Spinal cord (tissue), 10 donors: Measurements from ENCODE around the gene TMOD3. TPM values are rescaled to one million over a fixed set of nuclear protein-coding genes. Genes with fewer than 3 reads are reported as not detected.

Source experiments
- DNase-seq, 6 donors: peaks; one replicate each; pipeline versions ENCODE4 v3.0.0 to v3.0.0-alpha.2; 2013 to 2015; ENCODE audit warnings: low spot score in 6 of 6, low read depth in 4 of 6
- H3K27ac ChIP-seq: one replicate; pipeline ENCODE4 v1.5.1; 2013; ENCODE audit warnings: low read depth, low read length, control low read depth
- H3K27me3 ChIP-seq: one replicate; pipeline ENCODE4 v1.6.1; 2013; ENCODE audit warnings: low read length; ENCODE audit not compliant: control insufficient read depth, insufficient read depth
- H3K36me3 ChIP-seq: one replicate; pipeline ENCODE4 v1.6.1; 2013; ENCODE audit warnings: low read length; ENCODE audit not compliant: control insufficient read depth, insufficient read depth
- H3K4me1 ChIP-seq: one replicate; pipeline ENCODE4 v1.6.1; 2013; ENCODE audit warnings: low read length; ENCODE audit not compliant: control insufficient read depth, insufficient read depth
- H3K4me3 ChIP-seq: one replicate; pipeline ENCODE4 v1.5.1; 2013; ENCODE audit warnings: low read depth, low read length, control low read depth
- H3K9me3 ChIP-seq: one replicate; pipeline ENCODE4 v1.6.1; 2013; ENCODE audit warnings: low read length; ENCODE audit not compliant: control insufficient read depth, insufficient read depth
- WGBS: methylation state at CpG from one replicate; pipeline ENCODE4 v1.1.5; 2013; ENCODE audit warnings: missing lambda C conversion rate; ENCODE audit not compliant: insufficient coverage; 5-methylcytosine and 5-hydroxymethylcytosine counted together
- polyA plus RNA-seq, 2 donors: library from polyadenylated mRNA; unstranded; fragments of 120-200 nt; gene quantifications; one replicate each; pipeline ENCODE4 v1.2.1, GENCODE V29; 2013; ENCODE audit not compliant: insufficient read length in 2 of 2
- total RNA-seq, 2 donors: library from RNA; depleted of rRNA in 1 of 2; stranded (reverse); fragments of 120-200 nt in 1 of 2; fragments of >200 nt in 1 of 2; gene quantifications; one replicate each; pipeline versions ENCODE4 v1.2.3 to v1.2.4, GENCODE V29; 2013 to 2014
- donor health status: healthy.

Gene TMOD3
- total and polyA plus RNA-seq, 4 donors = 26.5 to 60.4 (median 34.9) TPM

- Histone ChIP-seq H3K27ac (no peak overlapping the region), H3K4me3 (no peak overlapping the region), H3K4me1 (peaks cover 7% of the 10 kb centered on the region), H3K36me3 (peaks cover 16% of the 10 kb centered on the region), H3K27me3 (no peaks in the 10 kb centered on the region), H3K9me3 (no peaks in the 10 kb centered on the region)
- WGBS = 90% methylated on average over 2 of the region's 10 CpGs
- peak in 1 of 6 donors; percentile 12 for DNase-seq
Observed at GRCh38 chr15:51796847-51797401, 32.5 kb upstream of the TMOD3 start.

DNA sequence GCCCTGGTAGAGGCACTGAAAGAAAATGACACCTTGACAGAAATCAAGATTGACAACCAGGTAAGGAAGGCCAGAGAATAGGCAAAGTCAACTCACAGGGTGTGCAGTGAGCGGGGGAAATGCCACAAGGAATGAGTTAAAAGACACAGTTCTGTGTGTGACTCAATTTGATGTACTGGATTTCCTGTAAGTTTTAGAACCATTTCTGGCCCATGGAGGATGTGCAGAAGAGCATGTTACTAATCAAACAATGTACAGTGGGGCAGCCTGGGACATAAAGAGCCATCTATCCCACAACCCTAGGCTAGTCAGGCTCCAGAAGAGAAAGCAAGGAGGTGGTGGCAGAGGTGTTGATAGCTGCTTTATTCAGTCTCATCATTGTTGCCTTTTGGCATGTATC, 31.2 kb upstream of the TMOD3 start:
- peaks cover 7% of the 10 kb centered on the region for H3K4me1 ChIP-seq
- no peak overlapping the region for H3K27ac ChIP-seq
- H3K4me3 ChIP-seq = no peak overlapping the region
- H3K36me3 ChIP-seq = peaks cover 22% of the 10 kb centered on the region
- H3K27me3 ChIP-seq = no peaks in the 10 kb centered on the region
- 100% methylated on average over 1 of the region's 1 CpG for WGBS
- no peak for DNase-seq
- H3K9me3 ChIP-seq = no peaks in the 10 kb centered on the region

DNA sequence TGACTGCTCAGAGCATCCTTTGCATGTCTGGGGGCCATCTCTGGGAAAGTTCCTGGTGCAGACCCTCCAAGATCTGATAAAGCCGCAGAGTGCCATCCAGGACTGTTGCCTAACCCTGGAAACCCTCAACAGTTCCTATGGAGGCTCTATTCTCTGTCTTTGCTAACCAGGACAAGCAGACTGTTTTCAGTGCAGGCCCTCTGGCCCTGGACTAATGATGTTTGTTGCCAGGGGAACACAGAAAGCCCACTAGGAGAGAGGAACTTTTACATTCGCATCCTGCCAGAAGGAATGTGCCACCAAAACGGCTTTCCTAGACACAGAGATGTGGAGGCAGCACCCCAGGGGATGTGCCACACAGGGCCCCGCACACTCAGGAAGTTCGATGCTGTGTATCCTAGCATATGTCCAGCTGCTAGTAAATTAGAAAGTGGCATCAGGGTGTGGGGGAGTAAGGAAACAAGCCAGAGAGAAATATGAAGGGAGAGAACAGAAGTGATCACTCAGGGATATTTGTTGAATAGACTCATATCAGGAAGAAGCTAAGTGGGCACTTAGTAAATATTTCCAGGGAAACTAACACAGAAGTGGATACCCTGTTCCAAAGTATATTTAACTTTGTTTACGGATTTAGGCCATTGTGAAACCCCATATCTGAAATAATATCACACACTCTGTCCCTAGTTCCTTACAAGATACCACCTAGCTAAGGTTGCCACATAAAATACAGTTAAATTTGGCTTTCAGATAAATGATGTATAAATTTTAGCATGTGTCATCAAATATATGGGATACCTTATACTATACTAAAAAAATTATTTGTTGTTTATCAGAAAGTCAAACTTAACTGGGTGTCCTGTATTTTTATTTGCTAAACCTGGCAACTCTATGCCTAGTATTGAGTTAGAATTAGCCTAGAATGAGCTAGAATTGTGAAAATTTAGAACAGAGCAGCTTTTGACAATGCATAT, 29.9 kb upstream of the TMOD3 start:
- 8% methylated on average over 5 of the region's 6 CpGs for WGBS
- H3K4me3 ChIP-seq = no peak overlapping the region

GRCh38 chr15:51801391-51801835, 28.0 kb upstream of the TMOD3 start:
- 40% methylated on average over 2 of the region's 3 CpGs for WGBS
- Histone ChIP-seq H3K9me3 (no peaks in the 10 kb centered on the region), H3K27ac (no peak overlapping the region), H3K36me3 (peaks cover 34% of the 10 kb centered on the region), H3K27me3 (no peaks in the 10 kb centered on the region), H3K4me1 (peaks cover 7% of the 10 kb centered on the region), H3K4me3 (no peak overlapping the region)
- peak in 2 of 6 donors; percentile 49 to 67 for DNase-seq

More for the DNA sequence above, 29.9 kb upstream of the TMOD3 start:
- Histone ChIP-seq H3K27ac (peak overlapping the region; percentile 22), H3K4me1 (peaks cover 7% of the 10 kb centered on the region), H3K9me3 (no peaks in the 10 kb centered on the region), H3K36me3 (peaks cover 26% of the 10 kb centered on the region), H3K27me3 (no peaks in the 10 kb centered on the region)
- DNase-seq = peak in 2 of 6 donors; percentile 70 to 72

GRCh38 chr15:51802593-51802992, 26.9 kb upstream of the TMOD3 start:
- 92% methylated on average over 2 of the region's 5 CpGs for WGBS
- peaks cover 42% of the 10 kb centered on the region for H3K36me3 ChIP-seq

GRCh38 chr15:51803965-51804364, 25.5 kb upstream of the TMOD3 start:
- no CpG with 5 or more reads among the region's 2 CpGs for WGBS
- Histone ChIP-seq H3K27me3 (no peaks in the 10 kb centered on the region), H3K4me1 (peaks cover 3% of the 10 kb centered on the region), H3K27ac (no peak overlapping the region), H3K9me3 (no peaks in the 10 kb centered on the region), H3K4me3 (no peak overlapping the region), H3K36me3 (peaks cover 38% of the 10 kb centered on the region)
- DNase-seq = no peak

More at GRCh38 chr15:51802593-51802992, 26.9 kb upstream of the TMOD3 start:
- H3K4me1 ChIP-seq = peaks cover 7% of the 10 kb centered on the region
- no peaks in the 10 kb centered on the region for H3K9me3 ChIP-seq
- H3K4me3 ChIP-seq = no peak overlapping the region
- no peak overlapping the region for H3K27ac ChIP-seq
- DNase-seq = no peak
- no peaks in the 10 kb centered on the region for H3K27me3 ChIP-seq

GRCh38 chr15:51806123-51806522, 23.3 kb upstream of the TMOD3 start:
- Histone ChIP-seq H3K4me3 (no peak overlapping the region), H3K36me3 (peaks cover 30% of the 10 kb centered on the region)

GRCh38 chr15:51809457-51809856, 20.0 kb upstream of the TMOD3 start:
- no CpG with 5 or more reads among the region's 1 CpG for WGBS
- DNase-seq = no peak
- H3K27ac ChIP-seq = no peak overlapping the region

More at GRCh38 chr15:51806123-51806522, 23.3 kb upstream of the TMOD3 start:
- 100% methylated on average over 1 of the region's 2 CpGs for WGBS
- DNase-seq = no peak
- H3K27ac ChIP-seq = no peak overlapping the region
- no peaks in the 10 kb centered on the region for H3K4me1 ChIP-seq
- H3K27me3 ChIP-seq = no peaks in the 10 kb centered on the region
- no peaks in the 10 kb centered on the region for H3K9me3 ChIP-seq

GRCh38 chr15:51812598-51812997, 16.9 kb upstream of the TMOD3 start:
- WGBS = no CpG with 5 or more reads among the region's 2 CpGs

More at GRCh38 chr15:51809457-51809856, 20.0 kb upstream of the TMOD3 start:
- H3K36me3 ChIP-seq = peaks cover 21% of the 10 kb centered on the region
- H3K27me3 ChIP-seq = no peaks in the 10 kb centered on the region
- no peaks in the 10 kb centered on the region for H3K9me3 ChIP-seq
- H3K4me1 ChIP-seq = no peaks in the 10 kb centered on the region
- no peak overlapping the region for H3K4me3 ChIP-seq

More at GRCh38 chr15:51812598-51812997, 16.9 kb upstream of the TMOD3 start:
- Histone ChIP-seq H3K4me1 (no peaks in the 10 kb centered on the region), H3K27me3 (no peaks in the 10 kb centered on the region), H3K9me3 (no peaks in the 10 kb centered on the region), H3K27ac (no peak overlapping the region), H3K36me3 (peaks cover 8% of the 10 kb centered on the region), H3K4me3 (no peak overlapping the region)
- DNase-seq = no peak
